ENCODE data around the gene FAM170B.

FAM170B gene

GRCh38 chr10:49123981-49124950 is 9.6 kb downstream of the FAM170B start:
- no peak for DNase-seq (ENCODE audit: low read depth in 2 of 2)

GRCh38 chr10:49120911-49121310 is 12.9 kb downstream of the FAM170B start:
- DNase-seq (ENCODE audit: low read depth in 2 of 2), result no peak

GRCh38 chr10:49119746-49120145 is 14.1 kb downstream of the FAM170B start:
- DNase-seq (ENCODE audit: low read depth in 2 of 2), result no peak

GRCh38 chr10:49118430-49119074 is 15.3 kb downstream of the FAM170B start:
- no peak for DNase-seq (ENCODE audit: low read depth in 2 of 2)

GRCh38 chr10:49117376-49118070 is 16.3 kb downstream of the FAM170B start:
- DNase-seq (ENCODE audit: low read depth in 2 of 2), result no peak

GRCh38 chr10:49116509-49117375 is 17.1 kb downstream of the FAM170B start:
- DNase-seq (ENCODE audit: low read depth in 2 of 2), result no peak

GRCh38 chr10:49115796-49116508 is 17.9 kb downstream of the FAM170B start:
- DNase-seq (ENCODE audit: low read depth in 2 of 2), result no peak

GRCh38 chr10:49115015-49115795 is 18.6 kb downstream of the FAM170B start, which contains the start of gene VSTM4:
VSTM4 (minus strand) TSS chr10:49115522; CDS start chr10:49115485, 37 bp downstream.
- no peak for DNase-seq (ENCODE audit: low read depth in 2 of 2)

- no peak for DNase-seq (ENCODE audit: low read depth in 2 of 2)
Observed at GRCh38 chr10:49114718-49115014, 19.2 kb downstream of the FAM170B start.

GRCh38 chr10:49113741-49114141 is 20.1 kb downstream of the FAM170B start:
- DNase-seq (ENCODE audit: low read depth in 2 of 2), result no peak

- no peak for DNase-seq (ENCODE audit: low read depth in 2 of 2)
Observed at GRCh38 chr10:49112851-49113250, 21.0 kb downstream of the FAM170B start.

GRCh38 chr10:49112098-49112497 is 21.7 kb downstream of the FAM170B start:
- no peak for DNase-seq (ENCODE audit: low read depth in 2 of 2)

GRCh38 chr10:49111320-49111698 is 22.5 kb downstream of the FAM170B start:
- DNase-seq (ENCODE audit: low read depth in 2 of 2), result no peak

- DNase-seq (ENCODE audit: low read depth in 2 of 2), result no peak
Observed at GRCh38 chr10:49110684-49111319, 23.0 kb downstream of the FAM170B start.

GRCh38 chr10:49109669-49110340 is 24.0 kb downstream of the FAM170B start:
- peak; percentile 74 to 78 for DNase-seq (ENCODE audit: low read depth in 2 of 2)

GRCh38 chr10:49108656-49109055 is 25.2 kb downstream of the FAM170B start:
- DNase-seq (ENCODE audit: low read depth in 2 of 2), result no peak

- no peak for DNase-seq (ENCODE audit: low read depth in 2 of 2)
Observed at GRCh38 chr10:49107887-49108267, 25.9 kb downstream of the FAM170B start.

- DNase-seq (ENCODE audit: low read depth in 2 of 2), result no peak
Observed at GRCh38 chr10:49107111-49107886, 26.5 kb downstream of the FAM170B start.
